ENCODE measurements around the gene MCM7.

Gene MCM7

GRCh38 chr7:100071018-100071723, 30.0 kb downstream of the MCM7 start:
- DNase-seq (ENCODE audit: low read depth): no peak

- no peak for DNase-seq (ENCODE audit: low read depth)
Measured at GRCh38 chr7:100069991-100070390, 31.2 kb downstream of the MCM7 start.

GRCh38 chr7:100066953-100067352, 34.2 kb downstream of the MCM7 start:
- DNase-seq (ENCODE audit: low read depth): no peak

- DNase-seq (ENCODE audit: low read depth): no peak
Measured at GRCh38 chr7:100065452-100066186, 35.6 kb downstream of the MCM7 start.

- no peak for DNase-seq (ENCODE audit: low read depth)
Measured at GRCh38 chr7:100064162-100064561, 37.0 kb downstream of the MCM7 start.

GRCh38 chr7:100063376-100063775, 37.8 kb downstream of the MCM7 start:
- no peak for DNase-seq (ENCODE audit: low read depth)

- DNase-seq (ENCODE audit: low read depth): no peak
Measured at GRCh38 chr7:100061518-100062193, 39.5 kb downstream of the MCM7 start.

- DNase-seq (ENCODE audit: low read depth): no peak
Measured at GRCh38 chr7:100059251-100059739, 41.9 kb downstream of the MCM7 start.

- DNase-seq (ENCODE audit: low read depth): no peak
Measured at GRCh38 chr7:100057006-100057405, 44.2 kb downstream of the MCM7 start.

- DNase-seq (ENCODE audit: low read depth): no peak
Measured at GRCh38 chr7:100053215-100053614, 48.0 kb downstream of the MCM7 start.

- DNase-seq (ENCODE audit: low read depth): no peak
Measured at GRCh38 chr7:100051611-100052010, 49.6 kb downstream of the MCM7 start.

- peak; percentile 72 for DNase-seq (ENCODE audit: low read depth)
Measured at GRCh38 chr7:100049441-100050291, 51.5 kb downstream of the MCM7 start, which contains the start of gene ZSCAN21. Gene ZSCAN21 (plus strand): TSS chr7:100049774. CDS start chr7:100057007, 7,233 bp downstream.

- DNase-seq (ENCODE audit: low read depth): no peak
Measured at GRCh38 chr7:100048680-100049079, 52.5 kb downstream of the MCM7 start.

- no peak for DNase-seq (ENCODE audit: low read depth)
Measured at GRCh38 chr7:100044718-100045117, 56.5 kb downstream of the MCM7 start.

All from stimulated activated CD8-positive, alpha-beta memory T cell treated with anti-CD3 and anti-CD28 coated beads, Interleukin-15, amount 100 ng/mL, for 1 hour (primary cell).